GM19463 (cell line): Measurements from ENCODE around the gene TAOK3.
"Not testable (repeated sequence)": the region's sequence is repeated elsewhere in the genome, so short reads cannot be mapped to it uniquely, and the experiment has no call there.

Experiments
- ATAC-seq: cut with Tn5 transposase; IDR thresholded peaks from one replicate; pipeline ENCODE4 v1.9.1; 2021; ENCODE audit warnings: mild to moderate bottlenecking, moderate library complexity; ENCODE audit not compliant: unreplicated experiment

TAOK3 gene

DNA sequence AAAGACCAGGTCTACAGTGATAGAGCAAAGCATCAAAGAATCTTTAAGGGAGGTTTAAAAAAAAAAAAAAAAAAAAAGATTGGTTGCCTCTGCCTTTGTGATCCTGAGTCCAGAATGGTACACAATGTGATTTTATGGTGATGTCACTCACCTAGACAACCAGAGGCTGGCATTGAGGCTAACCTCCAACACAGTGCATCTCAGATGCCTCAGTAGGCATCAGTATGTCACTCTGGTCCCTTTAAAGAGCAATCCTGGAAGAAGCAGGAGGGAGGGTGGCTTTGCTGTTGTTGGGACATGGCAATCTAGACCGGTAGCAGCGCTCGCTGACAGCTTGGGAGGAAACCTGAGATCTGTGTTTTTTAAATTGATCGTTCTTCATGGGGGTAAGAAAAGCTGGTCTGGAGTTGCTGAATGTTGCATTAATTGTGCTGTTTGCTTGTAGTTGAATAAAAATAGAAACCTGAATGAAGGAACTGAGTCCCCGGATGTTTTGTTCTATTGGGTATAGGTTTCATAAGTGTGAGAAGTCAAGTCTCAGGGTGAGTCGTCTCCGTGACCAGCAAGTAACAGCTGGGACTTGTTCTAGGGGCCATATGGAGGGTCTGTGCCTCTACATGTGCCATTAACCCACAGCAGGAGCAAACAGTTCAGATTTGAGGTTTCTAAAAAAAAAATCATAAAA is 227.5 kb downstream of the TAOK3 start:
- ATAC-seq, result no peak

DNA sequence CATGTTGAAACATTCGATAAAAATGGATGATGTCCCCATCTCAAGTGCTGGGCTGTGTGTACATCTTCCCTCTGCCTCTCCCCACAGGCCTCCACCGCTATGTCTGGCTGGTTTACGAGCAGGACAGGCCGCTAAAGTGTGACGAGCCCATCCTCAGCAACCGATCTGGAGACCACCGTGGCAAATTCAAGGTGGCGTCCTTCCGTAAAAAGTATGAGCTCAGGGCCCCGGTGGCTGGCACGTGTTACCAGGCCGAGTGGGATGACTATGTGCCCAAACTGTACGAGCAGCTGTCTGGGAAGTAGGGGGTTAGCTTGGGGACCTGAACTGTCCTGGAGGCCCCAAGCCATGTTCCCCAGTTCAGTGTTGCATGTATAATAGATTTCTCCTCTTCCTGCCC is 228.2 kb downstream of the TAOK3 start:
- ATAC-seq, result no peak

- ATAC-seq, result no peak
Observed at GRCh38 chr12:118140825-118141224, 231.9 kb downstream of the TAOK3 start.

- ATAC-seq, result no peak
Observed at GRCh38 chr12:118137148-118137678, 235.5 kb downstream of the TAOK3 start.

GRCh38 chr12:118136559-118137003 is 236.1 kb downstream of the TAOK3 start:
- peak; percentile 24 for ATAC-seq

DNA sequence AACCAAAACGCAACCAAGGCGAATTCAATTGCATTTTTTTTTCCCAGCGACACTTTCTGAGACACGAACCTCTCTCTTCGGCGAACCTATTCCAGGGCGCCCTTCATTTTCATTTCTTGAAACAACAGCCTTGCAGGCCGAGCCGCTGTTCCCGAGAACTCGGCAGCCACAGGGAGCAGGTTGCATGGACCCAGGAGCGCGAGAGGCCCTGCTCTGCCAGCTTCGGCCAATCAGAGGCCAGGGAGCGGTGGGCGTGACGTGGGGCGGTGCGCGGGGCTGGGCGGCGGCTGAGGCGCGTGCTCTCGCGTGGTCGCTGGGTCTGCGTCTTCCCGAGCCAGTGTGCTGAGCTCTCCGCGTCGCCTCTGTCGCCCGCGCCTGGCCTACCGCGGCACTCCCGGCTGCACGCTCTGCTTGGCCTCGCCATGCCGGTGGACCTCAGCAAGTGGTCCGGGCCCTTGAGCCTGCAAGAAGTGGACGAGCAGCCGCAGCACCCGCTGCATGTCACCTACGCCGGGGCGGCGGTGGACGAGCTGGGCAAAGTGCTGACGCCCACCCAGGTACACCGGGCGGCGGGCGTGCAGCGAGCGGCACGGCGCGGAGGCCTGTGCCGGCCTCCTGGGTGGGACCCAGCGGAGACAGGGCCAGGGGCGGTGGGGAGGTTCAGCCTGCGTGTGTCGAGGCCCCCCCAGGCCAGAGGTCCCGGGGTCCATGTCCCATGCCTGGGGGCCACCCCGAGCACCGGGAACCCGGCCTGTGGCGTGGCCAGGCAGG is 236.7 kb downstream of the TAOK3 start, which contains the start of gene PEBP1:
Gene PEBP1, plus strand, starts transcription at position 337 of the 771 bp plus-strand sequence. Its CDS starts 86 bp downstream, at position 423.
- peak; percentile 97 for ATAC-seq

DNA sequence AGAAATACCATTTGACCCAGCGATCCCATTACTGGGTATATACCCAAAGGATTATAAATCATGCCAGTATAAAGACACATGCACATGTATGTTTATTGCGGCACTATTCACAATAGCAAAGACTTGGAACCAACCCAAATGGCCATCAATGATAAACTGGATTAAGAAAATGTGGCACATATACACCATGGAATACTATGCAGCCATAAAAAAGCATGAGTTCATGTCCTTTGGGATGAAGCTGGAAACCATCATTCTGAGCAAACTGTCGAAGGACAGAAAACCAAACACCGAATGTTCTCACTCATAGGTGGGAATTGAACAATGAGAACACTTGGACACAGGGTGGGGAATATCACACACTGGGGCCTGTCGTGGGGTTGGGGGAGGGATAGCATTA is 243.3 kb downstream of the TAOK3 start:
- not testable (repeated sequence) for ATAC-seq

- ATAC-seq, result no peak
Observed at GRCh38 chr12:118127867-118128266, 244.8 kb downstream of the TAOK3 start.

- ATAC-seq, result no peak
Observed at GRCh38 chr12:118126119-118126757, 246.5 kb downstream of the TAOK3 start.

DNA sequence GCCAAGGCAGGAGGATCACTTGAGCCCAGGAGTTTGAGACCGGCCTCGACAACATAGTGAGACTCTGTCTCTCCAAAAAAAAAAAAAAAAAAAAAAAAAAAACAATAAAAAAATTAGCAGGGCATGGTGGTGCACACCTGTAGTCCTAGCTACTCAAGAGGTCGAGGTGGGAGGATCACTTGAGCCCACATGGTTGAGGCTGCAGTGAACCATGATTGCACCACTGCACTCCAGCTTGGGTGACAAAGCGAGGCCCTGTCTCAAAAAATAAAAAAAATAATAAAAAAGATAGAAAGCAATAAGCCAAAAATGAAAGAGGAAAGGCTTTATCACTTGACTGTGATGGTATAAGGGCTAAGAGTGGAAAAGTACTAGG is 247.0 kb downstream of the TAOK3 start:
- ATAC-seq, result no peak

GRCh38 chr12:118124333-118124874 is 248.3 kb downstream of the TAOK3 start:
- no peak for ATAC-seq

DNA sequence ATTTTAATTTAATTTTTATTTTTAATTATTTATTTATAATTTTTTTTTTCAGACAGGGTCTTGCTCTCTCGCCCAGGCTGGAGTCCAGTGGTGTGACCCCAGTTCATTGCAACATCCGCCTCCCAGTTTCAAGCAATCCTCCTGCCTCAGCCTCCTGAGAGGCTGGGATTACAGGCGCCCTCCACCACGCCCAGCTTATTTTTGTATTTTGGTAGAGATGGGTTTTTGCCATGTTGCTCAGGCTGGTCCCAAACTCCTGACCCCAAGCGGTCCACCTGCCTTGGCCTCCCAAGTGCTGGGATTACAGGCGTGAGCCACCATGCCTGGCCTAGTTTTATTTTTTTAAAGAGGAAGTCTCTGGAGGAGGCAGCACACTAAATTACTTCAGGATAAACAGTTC is 250.4 kb downstream of the TAOK3 start:
- no peak for ATAC-seq

DNA sequence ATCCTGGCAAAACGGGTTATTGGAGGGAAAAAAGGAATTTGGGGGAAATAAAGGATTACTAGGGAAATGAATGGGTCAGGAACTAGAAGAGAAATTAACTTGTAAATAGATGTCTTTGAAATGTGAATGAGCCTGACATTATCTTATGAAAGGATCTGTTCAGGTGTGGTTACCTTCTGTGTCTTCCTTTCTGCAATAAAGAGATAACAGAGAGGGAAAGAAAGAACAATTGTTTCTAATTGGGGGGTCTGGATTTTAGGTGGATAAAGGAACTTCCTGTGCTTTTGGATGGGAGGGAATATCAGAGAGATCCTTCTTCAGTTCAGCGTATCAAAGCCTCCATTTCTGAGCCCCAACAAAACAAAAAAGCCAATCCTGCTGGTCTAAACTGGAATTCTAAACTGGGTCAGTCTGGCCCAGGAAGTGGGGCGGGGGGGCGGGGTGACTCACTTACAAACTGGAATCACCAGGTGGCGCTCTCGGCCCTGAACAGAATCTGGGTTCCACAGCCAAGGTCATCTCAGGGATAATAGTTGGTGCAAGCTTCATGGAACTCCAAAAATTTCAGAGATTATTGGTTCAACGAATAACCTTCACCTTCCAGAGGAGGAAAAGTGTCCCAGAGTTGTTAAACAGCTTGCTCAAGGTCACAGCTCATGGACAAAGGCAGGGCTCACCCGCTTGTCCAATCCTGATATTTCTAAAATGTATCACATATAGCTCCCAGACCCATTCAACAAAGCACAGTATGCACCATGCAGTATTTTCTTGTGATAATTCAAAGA is 251.9 kb downstream of the TAOK3 start:
- peak; percentile 68 for ATAC-seq

DNA sequence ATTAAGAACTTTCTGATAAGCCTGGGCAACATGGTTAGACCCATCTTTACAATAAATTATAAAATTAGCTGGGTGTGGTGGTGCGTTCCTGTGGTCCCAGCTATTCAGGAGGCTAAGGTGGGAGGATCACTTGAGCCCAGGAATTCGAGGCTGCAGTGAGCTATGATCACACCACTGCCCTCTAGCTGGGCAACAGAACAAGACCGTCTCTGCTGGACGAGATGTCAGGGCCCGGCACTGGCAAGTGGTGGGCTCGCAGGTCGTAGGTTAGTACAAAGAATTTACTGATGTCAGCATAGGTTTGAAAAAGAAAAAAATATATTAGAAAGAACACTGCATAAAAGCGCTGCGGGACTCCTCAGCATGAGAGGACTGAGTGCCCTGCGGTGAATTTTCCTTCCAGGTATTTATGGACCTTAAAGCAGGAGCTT is 253.2 kb downstream of the TAOK3 start:
- ATAC-seq, result no peak

DNA sequence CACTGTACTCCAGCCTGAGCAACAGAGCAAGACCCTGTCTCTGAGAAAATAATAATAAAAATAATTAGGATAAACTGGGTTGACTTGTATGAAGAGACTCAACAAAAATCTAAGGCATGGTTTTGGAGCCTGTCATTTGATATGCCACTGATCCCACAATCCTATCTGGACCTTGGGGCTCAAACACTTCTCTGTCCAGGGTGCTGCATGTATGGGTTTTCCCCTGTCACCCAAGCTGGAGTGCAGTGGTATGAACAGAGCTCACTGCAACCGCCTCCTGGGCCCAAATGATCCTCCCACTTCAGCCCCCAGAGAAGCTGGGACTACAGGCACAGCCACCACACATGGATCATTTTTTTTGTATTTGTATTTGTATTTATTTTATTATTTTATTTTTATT is 263.6 kb downstream of the TAOK3 start:
- ATAC-seq, result no peak

DNA sequence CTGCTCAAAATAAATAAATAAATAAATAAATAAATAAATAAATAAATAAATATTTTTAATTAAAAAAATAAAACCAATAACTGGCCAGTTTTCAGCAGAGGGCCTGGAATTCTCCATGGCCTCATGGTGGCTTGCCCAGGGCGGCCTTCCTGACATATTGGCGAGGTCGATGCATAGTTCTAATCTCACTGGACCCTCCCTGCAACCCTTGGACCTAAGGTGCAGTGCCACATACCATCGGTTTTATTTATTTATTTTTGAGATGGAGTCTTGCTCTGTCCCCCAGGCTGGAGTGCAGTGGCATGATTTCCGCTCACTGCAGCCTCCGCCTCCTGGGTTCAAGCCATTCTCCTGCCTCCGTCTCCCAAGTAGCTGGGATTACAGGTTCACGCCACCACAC is 265.0 kb downstream of the TAOK3 start:
- no peak for ATAC-seq

DNA sequence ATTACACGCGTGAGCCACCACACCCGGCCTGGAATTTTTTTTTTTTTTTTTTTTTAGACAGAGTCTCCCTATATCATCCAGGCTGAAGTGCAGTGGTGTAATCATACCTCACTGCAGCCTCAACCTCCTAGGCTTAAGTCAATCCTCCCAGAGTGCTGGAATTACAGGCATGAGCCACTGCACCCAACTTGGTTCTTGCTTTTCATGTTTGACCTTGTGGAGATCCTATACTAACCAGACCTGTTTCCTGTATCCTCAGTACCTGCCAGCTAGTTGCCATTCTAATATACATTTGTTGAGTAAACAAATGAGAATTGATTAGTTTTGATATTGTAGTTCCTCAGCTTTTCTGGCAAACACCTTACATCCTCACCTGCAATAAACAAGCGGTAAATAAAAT is 265.7 kb downstream of the TAOK3 start:
- no peak for ATAC-seq

DNA sequence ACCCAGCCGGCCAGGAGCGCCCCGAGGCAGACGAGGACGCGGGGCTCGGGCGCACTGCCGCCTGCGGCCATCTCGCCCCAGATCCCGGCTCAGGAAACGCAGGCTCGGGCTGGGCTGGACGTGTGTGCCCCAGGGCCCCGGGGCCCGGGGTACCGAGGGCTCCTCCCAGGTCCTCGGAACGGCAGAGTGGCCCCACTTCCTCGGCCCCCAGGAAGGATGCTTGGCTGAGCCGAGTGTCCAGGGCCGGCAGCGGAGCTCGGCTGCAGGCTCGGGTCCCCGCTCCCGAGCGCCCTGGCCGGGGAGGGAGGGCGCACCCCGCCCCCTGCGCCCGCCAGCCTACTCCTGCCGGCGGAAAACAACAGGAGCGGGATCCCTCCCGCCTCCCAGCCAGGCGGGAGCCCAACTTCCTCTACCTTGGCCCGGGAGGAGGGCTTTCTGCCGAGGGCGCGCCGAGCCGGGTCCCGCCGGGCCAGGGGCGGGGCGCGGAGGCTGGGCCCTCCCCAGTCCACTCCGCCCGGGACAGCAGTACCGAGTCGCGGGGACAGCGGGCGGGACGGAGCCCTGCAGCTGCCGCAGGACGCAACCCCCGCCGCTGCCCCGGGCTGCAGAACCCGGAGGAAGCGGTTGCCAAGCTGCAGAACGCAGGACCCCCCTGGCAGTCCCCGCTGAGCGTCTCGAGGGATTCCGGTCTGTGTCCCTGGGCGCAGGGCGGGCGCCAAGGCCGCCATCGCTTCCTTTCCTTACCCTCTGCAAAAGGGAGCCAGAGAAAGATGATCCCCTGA is 268.9 kb downstream of the TAOK3 start, which contains the start of gene VSIG10:
Gene VSIG10, minus strand, starts transcription at position 411 of the 782 bp plus-strand sequence. Its CDS starts 340 bp downstream, at position 71.
- no peak for ATAC-seq

GRCh38 chr12:118103201-118103600 is 269.5 kb downstream of the TAOK3 start:
- no peak for ATAC-seq
